ENCODE results near the gene PDC.

The PDC gene

DNA sequence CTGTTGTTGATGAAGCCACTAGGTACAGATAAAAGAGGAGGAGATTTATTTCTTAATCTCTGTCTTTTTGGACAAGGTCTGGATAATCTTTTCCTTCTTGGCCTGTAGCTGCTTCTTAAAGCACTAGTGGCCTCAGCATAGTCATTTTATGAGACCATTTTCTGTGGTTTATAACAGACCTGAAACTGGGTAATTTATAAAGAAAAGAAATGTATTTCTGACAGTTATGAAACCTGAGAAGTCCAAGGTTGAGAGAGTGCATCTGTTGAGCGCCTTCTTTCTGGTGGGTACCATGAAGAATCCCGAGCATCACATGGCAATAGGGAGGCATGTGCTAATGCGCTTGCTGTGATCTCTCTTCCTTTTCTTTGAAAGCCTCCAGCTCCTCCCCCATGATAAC, 36.7 kb upstream of the PDC start:
- DNase-seq (ENCODE audit: low read depth) = no peak

DNA sequence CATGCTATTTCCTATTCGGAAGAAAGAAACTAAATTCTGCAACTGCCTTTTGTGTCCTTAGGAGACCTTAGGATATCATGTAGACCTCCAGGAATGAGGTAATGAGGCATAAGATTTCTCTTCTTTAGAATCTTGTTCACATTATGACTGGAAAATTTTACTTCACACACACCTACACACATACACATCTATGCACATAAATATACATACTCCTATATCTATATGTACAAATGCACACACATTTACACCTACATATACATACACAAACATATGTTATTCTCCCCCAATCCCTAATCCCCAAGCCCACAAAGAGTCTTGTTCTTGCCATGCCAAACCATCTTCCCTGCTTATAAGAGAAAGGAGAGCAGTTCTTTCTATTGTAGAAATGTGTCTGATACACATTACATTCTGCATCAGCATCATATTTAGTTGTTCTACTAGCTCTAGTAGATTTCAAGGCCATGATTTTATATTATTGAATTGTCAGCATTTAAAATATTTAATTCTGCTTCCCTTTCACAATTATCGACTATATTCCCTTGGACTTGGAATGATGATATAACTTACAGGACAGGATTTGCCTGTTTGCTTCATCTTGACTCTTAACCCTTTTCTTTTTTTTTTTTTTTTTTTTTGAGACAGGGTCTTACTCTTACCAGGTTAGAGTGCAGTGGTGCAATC, 35.4 kb upstream of the PDC start:
- DNase-seq (ENCODE audit: low read depth) = no peak
- TF ChIP-seq, protein P1, sequence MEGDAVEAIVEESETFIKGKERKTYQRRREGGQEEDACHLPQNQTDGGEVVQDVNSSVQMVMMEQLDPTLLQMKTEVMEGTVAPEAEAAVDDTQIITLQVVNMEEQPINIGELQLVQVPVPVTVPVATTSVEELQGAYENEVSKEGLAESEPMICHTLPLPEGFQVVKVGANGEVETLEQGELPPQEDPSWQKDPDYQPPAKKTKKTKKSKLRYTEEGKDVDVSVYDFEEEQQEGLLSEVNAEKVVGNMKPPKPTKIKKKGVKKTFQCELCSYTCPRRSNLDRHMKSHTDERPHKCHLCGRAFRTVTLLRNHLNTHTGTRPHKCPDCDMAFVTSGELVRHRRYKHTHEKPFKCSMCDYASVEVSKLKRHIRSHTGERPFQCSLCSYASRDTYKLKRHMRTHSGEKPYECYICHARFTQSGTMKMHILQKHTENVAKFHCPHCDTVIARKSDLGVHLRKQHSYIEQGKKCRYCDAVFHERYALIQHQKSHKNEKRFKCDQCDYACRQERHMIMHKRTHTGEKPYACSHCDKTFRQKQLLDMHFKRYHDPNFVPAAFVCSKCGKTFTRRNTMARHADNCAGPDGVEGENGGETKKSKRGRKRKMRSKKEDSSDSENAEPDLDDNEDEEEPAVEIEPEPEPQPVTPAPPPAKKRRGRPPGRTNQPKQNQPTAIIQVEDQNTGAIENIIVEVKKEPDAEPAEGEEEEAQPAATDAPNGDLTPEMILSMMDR (IDR thresholded peaks at IDR 0.05; ENCODE audit: low read depth, low read length, missing control alignments) = no peak
- H3K4me3 ChIP-seq (ENCODE audit: low read depth, low read length) = no peak overlapping the region

More for the DNA sequence above, 36.7 kb upstream of the PDC start:
- TF ChIP-seq, protein P1 (IDR thresholded peaks at IDR 0.05; ENCODE audit: low read depth, low read length, missing control alignments) = no peak
- H3K4me3 ChIP-seq (ENCODE audit: low read depth, low read length) = no peak overlapping the region

DNA sequence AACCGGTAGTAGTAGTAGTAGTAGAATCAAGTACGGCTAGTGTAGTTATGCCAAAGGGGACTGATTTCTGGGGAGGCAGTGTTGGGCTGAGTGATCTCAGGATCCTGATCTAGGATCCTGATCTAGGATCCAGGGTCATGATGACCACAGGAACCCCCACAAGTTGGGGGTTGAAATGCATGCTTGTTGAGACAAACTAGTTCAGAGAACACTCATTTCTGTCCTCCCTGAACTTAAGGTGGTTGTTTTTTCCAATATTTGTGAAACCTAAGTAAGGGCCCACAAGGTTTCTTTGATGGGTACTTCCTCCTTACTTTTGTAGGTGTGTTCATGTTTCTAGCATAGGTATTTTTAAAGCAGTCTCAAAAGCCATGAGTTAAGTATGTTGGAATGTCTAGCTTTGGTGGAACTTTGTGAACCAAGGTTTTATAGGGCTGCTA, 33.9 kb upstream of the PDC start:
- no peak overlapping the region for H3K4me3 ChIP-seq (ENCODE audit: low read depth, low read length)
- no peak for DNase-seq (ENCODE audit: low read depth)
- TF ChIP-seq, protein P1 (IDR thresholded peaks at IDR 0.05; ENCODE audit: low read depth, low read length, missing control alignments) = no peak

DNA sequence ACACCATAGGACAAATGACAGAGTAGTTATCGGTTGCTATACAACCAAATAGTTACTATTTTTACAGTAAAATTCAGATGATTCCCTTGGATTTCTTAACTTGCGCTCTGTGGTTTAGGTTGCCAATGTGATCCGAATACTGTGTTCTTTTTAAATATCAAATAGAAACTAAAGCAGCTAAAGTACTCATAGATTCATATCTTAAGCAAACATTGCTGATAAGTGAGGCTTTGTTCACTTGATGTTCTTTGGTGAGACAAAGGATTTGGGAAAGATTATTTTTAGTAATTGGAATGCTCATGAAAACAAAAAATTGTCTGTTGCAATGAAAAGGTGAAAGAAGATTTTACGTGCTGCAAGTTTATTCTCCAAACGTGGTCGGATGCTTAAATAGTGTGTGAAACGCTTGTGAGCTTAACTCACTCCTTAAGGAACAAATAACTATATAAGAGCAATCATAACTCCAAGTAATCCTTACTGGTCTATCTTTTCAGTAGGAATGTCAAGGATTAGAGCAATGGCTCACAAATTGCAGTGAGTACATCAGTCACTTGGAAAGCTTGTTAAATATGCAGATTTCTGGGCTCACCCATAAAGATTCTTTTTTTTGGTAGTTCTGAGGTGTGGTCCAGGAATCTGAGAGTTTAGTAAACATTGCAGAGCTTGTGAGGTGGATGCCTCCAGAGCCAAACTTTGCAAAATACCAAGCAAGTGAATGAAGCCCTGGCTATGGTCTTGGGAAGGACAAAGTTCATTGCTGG, 31.8 kb upstream of the PDC start:
- DNase-seq (ENCODE audit: low read depth) = no peak
- H3K4me3 ChIP-seq (ENCODE audit: low read depth, low read length) = no peak overlapping the region

GRCh38 chr1:186491336-186491735, 30.4 kb upstream of the PDC start:
- TF ChIP-seq, protein P1 (IDR thresholded peaks at IDR 0.05; ENCODE audit: low read depth, low read length, missing control alignments) = no peak
- no peak overlapping the region for H3K4me3 ChIP-seq (ENCODE audit: low read depth, low read length)
- DNase-seq (ENCODE audit: low read depth) = no peak

More for the DNA sequence above, 31.8 kb upstream of the PDC start:
- TF ChIP-seq, protein P1 (IDR thresholded peaks at IDR 0.05; ENCODE audit: low read depth, low read length, missing control alignments) = no peak

DNA sequence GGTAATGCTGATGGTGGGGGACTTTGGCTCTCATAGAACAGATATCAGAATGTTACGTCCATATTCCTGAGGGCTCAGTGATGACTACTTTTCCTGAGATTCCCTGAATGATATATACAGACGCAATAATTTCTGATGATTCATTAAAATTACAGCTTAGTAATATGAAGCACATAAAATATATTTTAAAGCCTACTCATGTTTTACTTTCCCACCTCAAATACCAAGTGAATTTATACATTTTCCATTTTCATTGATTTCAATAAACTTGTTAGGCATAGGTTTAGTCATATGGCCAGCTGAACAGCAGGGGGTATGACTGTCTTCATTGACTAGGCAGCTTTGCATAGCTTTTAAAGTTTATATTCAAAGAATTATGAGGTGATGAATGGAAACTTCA, 26.2 kb upstream of the PDC start:
- no peak overlapping the region for H3K4me3 ChIP-seq (ENCODE audit: low read depth, low read length)
- TF ChIP-seq, protein P1 (IDR thresholded peaks at IDR 0.05; ENCODE audit: low read depth, low read length, missing control alignments) = no peak
- no peak for DNase-seq (ENCODE audit: low read depth)
